HG03025 (cell line): ENCODE measurements around the gene CDH11.

Experiments
- ATAC-seq: cut with Tn5 transposase; IDR thresholded peaks from one replicate; pipeline ENCODE4 v1.9.1; 2021; ENCODE audit warnings: mild to moderate bottlenecking, moderate library complexity; ENCODE audit not compliant: unreplicated experiment, low FRiP score

CDH11 gene

GRCh38 chr16:65071433-65072311, 50.2 kb downstream of the CDH11 start:
- no peak for ATAC-seq

- ATAC-seq, result no peak
Observed at GRCh38 chr16:65070831-65071432, 50.9 kb downstream of the CDH11 start.

GRCh38 chr16:65069766-65070165, 52.1 kb downstream of the CDH11 start:
- no peak for ATAC-seq

GRCh38 chr16:65069065-65069464, 52.8 kb downstream of the CDH11 start:
- ATAC-seq, result no peak

- no peak for ATAC-seq
Observed at GRCh38 chr16:65068151-65068740, 53.6 kb downstream of the CDH11 start.

- no peak for ATAC-seq
Observed at GRCh38 chr16:65066651-65067050, 55.2 kb downstream of the CDH11 start.

GRCh38 chr16:65065031-65065430, 56.8 kb downstream of the CDH11 start:
- ATAC-seq, result no peak

GRCh38 chr16:65064131-65064530, 57.7 kb downstream of the CDH11 start:
- no peak for ATAC-seq

- ATAC-seq, result no peak
Observed at GRCh38 chr16:65062736-65063583, 58.9 kb downstream of the CDH11 start.

GRCh38 chr16:65061935-65062518, 59.8 kb downstream of the CDH11 start:
- no peak for ATAC-seq

- no peak for ATAC-seq
Observed at GRCh38 chr16:65061263-65061662, 60.6 kb downstream of the CDH11 start.

- no peak for ATAC-seq
Observed at GRCh38 chr16:65059406-65059980, 62.4 kb downstream of the CDH11 start.

GRCh38 chr16:65057184-65057583, 64.7 kb downstream of the CDH11 start:
- ATAC-seq, result no peak

- no peak for ATAC-seq
Observed at GRCh38 chr16:65054457-65054856, 67.4 kb downstream of the CDH11 start.

- no peak for ATAC-seq
Observed at GRCh38 chr16:65049679-65050078, 72.2 kb downstream of the CDH11 start.

GRCh38 chr16:65045961-65046360, 75.9 kb downstream of the CDH11 start:
- ATAC-seq, result no peak

GRCh38 chr16:65044873-65045272, 77.0 kb downstream of the CDH11 start:
- no peak for ATAC-seq

- ATAC-seq, result no peak
Observed at GRCh38 chr16:65044026-65044425, 77.8 kb downstream of the CDH11 start.

- no peak for ATAC-seq
Observed at GRCh38 chr16:65042438-65043365, 79.2 kb downstream of the CDH11 start.
